ENCODE measurements around the gene KRTAP21-2. TPM values are rescaled to one million over a fixed set of nuclear protein-coding genes. Genes with fewer than 3 reads are reported as not detected.
"Not testable (repeated sequence)": the region's sequence is repeated elsewhere in the genome, so short reads cannot be mapped to it uniquely, and the experiment has no call there.

KRTAP21-2 gene
- total RNA-seq, 1 experiment from 2014 or later = not detected

- no peak overlapping the region for H3K4me3 Mint-ChIP-seq
- TF ChIP-seq CTCF (conservative IDR thresholded peaks at IDR 0.05) = no peak
These were observed 11.2 kb upstream of the KRTAP21-2 start for GRCh38 chr21:30758306-30758705.

GRCh38 chr21:30755328-30755727 lies 8.3 kb upstream of the KRTAP21-2 start, which contains the start of gene KRTAP21-1:
KRTAP21-1 (minus strand) TSS chr21:30755428; CDS start chr21:30755378, 50 bp downstream.
- Mint-ChIP-seq H3K36me3 (ENCODE audit: insufficient read depth in 1 of 3, low read depth in 3 of 3) (peaks cover 0 to 22% (median 0%) of the 10 kb centered on the region in 3 experiments; a peak in 2 of 7 replicates), H3K9me3 (peaks cover 0 to 16% of the 10 kb centered on the region in 2 experiments; a peak in 1 of 5 replicates)
- DNase-seq; H2BK15ac ChIP-seq (ENCODE audit: low read depth, low read length); H2BK20ac ChIP-seq (ENCODE audit: low read depth, low read length, poor library complexity, severe bottlenecking); H4K5ac ChIP-seq (ENCODE audit: insufficient read length, low read depth, low read length); H3K23me2 ChIP-seq (ENCODE audit: insufficient read length, low read depth, low read length, poor library complexity, severe bottlenecking); H3K79me2 ChIP-seq (ENCODE audit: insufficient read depth, low read length); H2AFZ ChIP-seq (ENCODE audit: low read length); H3T11ph ChIP-seq (ENCODE audit: low read length); H3K27ac Mint-ChIP-seq; H3K27me3 Mint-ChIP-seq (ENCODE audit: low read depth); H3K4me3 Mint-ChIP-seq; H4K20me1 ChIP-seq (ENCODE audit: control insufficient read depth, insufficient read depth, insufficient read length); H3K4ac ChIP-seq (ENCODE audit: low read depth, low read length); H3K4me1 Mint-ChIP-seq; H2BK120ac ChIP-seq (ENCODE audit: low read depth, low read length, poor library complexity, severe bottlenecking); H3K4me2 ChIP-seq (ENCODE audit: insufficient read depth, insufficient read length, low read length); H3K9ac ChIP-seq (ENCODE audit: extremely low read depth, insufficient read length, low read length); H2BK5ac ChIP-seq (ENCODE audit: insufficient read length, low read length); H3K79me1 ChIP-seq (ENCODE audit: insufficient read depth, low read depth, low read length, poor library complexity, severe bottlenecking); H3K14ac ChIP-seq (ENCODE audit: insufficient read depth, low read length); H4K8ac ChIP-seq (replicated peaks; ENCODE audit: insufficient read length, low read depth, low read length); H3K27ac ChIP-seq (ENCODE audit: insufficient read length, low read depth, low read length); H3K4me1 ChIP-seq (ENCODE audit: insufficient read depth, low read length); H4K91ac ChIP-seq (ENCODE audit: insufficient read length, low read depth, low read length); H3K23ac ChIP-seq (ENCODE audit: insufficient read length, low read depth, low read length); H3K27me3 ChIP-seq (ENCODE audit: insufficient read depth, low read length); H3K18ac ChIP-seq (ENCODE audit: insufficient read length, low read depth, low read length); H3K9me3 ChIP-seq (ENCODE audit: control insufficient read depth, low read depth, low read length); H3K56ac ChIP-seq (ENCODE audit: insufficient read length, low read depth, low read length); H2AK5ac ChIP-seq (ENCODE audit: insufficient read length, low read length); H2BK12ac ChIP-seq (ENCODE audit: insufficient read length, low read depth, low read length): not testable (repeated sequence)
- WGBS (ENCODE audit: extremely low coverage, insufficient read length, low lambda C conversion rate) = no CpG with 5 or more reads among the region's 2 CpGs

More at GRCh38 chr21:30758306-30758705, 11.2 kb upstream of the KRTAP21-2 start:
- DNase-seq = no peak
- Histone ChIP-seq H4K8ac (replicated peaks; ENCODE audit: insufficient read length, low read depth, low read length) (no peak overlapping the region), H3K18ac (ENCODE audit: insufficient read length, low read depth, low read length) (no peak overlapping the region), H3T11ph (ENCODE audit: low read length) (no peak overlapping the region), H3K9ac (ENCODE audit: extremely low read depth, insufficient read length, low read length) (no peak overlapping the region), H3K23ac (ENCODE audit: insufficient read length, low read depth, low read length) (no peak overlapping the region), H2BK12ac (ENCODE audit: insufficient read length, low read depth, low read length) (no peak overlapping the region), H2BK5ac (ENCODE audit: insufficient read length, low read length) (no peak overlapping the region), H2BK120ac (ENCODE audit: low read depth, low read length, poor library complexity, severe bottlenecking) (no peak overlapping the region), H3K27me3 (ENCODE audit: insufficient read depth, low read length) (no peaks in the 10 kb centered on the region), H2AFZ (ENCODE audit: low read length) (no peak overlapping the region), H3K79me1 (ENCODE audit: insufficient read depth, low read depth, low read length, poor library complexity, severe bottlenecking) (no peaks in the 10 kb centered on the region), H3K14ac (ENCODE audit: insufficient read depth, low read length) (no peak overlapping the region), H4K91ac (ENCODE audit: insufficient read length, low read depth, low read length) (no peak overlapping the region), H3K4ac (ENCODE audit: low read depth, low read length) (no peak overlapping the region), H4K5ac (ENCODE audit: insufficient read length, low read depth, low read length) (no peak overlapping the region), H3K27ac (ENCODE audit: insufficient read length, low read depth, low read length) (no peak overlapping the region), H3K23me2 (ENCODE audit: insufficient read length, low read depth, low read length, poor library complexity, severe bottlenecking) (no peaks in the 10 kb centered on the region), H3K4me2 (ENCODE audit: insufficient read depth, insufficient read length, low read length) (no peak overlapping the region), H3K9me3 (ENCODE audit: control insufficient read depth, low read depth, low read length) (no peaks in the 10 kb centered on the region), H2BK20ac (ENCODE audit: low read depth, low read length, poor library complexity, severe bottlenecking) (no peak overlapping the region), H3K56ac (ENCODE audit: insufficient read length, low read depth, low read length) (no peak overlapping the region), H4K20me1 (ENCODE audit: control insufficient read depth, insufficient read depth, insufficient read length) (no peaks in the 10 kb centered on the region), H3K79me2 (ENCODE audit: insufficient read depth, low read length) (no peaks in the 10 kb centered on the region), H3K4me1 (ENCODE audit: insufficient read depth, low read length) (no peaks in the 10 kb centered on the region), H2BK15ac (ENCODE audit: low read depth, low read length) (no peak overlapping the region), H2AK5ac (ENCODE audit: insufficient read length, low read length) (no peak overlapping the region)
- Mint-ChIP-seq H3K27ac (no peak overlapping the region), H3K27me3 (ENCODE audit: low read depth) (no peaks in the 10 kb centered on the region; the same call in 1 of the 2 replicates), H3K9me3 (peaks cover 0 to 17% of the 10 kb centered on the region in 2 experiments; a peak in 1 of 5 replicates), H3K4me1 (no peaks in the 10 kb centered on the region), H3K36me3 (ENCODE audit: insufficient read depth in 1 of 3, low read depth in 3 of 3) (peaks cover 0 to 24% (median 0%) of the 10 kb centered on the region in 3 experiments; a peak in 2 of 7 replicates)
- no CpG with 5 or more reads among the region's 2 CpGs for WGBS (ENCODE audit: extremely low coverage, insufficient read length, low lambda C conversion rate)
